ENCODE data around the gene RNF146. TPM values are rescaled to one million over a fixed set of nuclear protein-coding genes. Genes with fewer than 3 reads are reported as not detected.
A peak's percentile ranks its signal among the peaks of the same experiment; 100 is the strongest.

Gene RNF146
- total and polyA plus RNA-seq, 10 of the 15 experiments (the other 5 are each of a cell fraction or from before 2014, with no cell fraction given), result 9.3 to 33.0 (median 17.8) TPM

GRCh38 chr6:127266178-127266891, at the start of gene RNF146 (continued):
- TF ChIP-seq E2F8 (IDR thresholded peaks at IDR 0.05; ENCODE audit: low read depth, partially characterized antibody), result no peak
- TF ChIP-seq SREBF2 (IDR thresholded peaks at IDR 0.05; ENCODE audit: low read length), result no peak
- no peak for TF ChIP-seq CEBPB (IDR thresholded peaks at IDR 0.05; ENCODE audit: borderline replicate concordance in 1 of 2, low read depth in 2 of 2, low read length in 2 of 2)
- TF ChIP-seq ASH2L (IDR thresholded peaks at IDR 0.05; ENCODE audit: borderline replicate concordance, low read depth), result 0 out of 2 replicates have a peak, but pooled peaks have one; percentile 84
- TF ChIP-seq ZBED1 (IDR thresholded peaks at IDR 0.05; ENCODE audit: borderline replicate concordance), result no peak
- TF ChIP-seq RAD21 (IDR thresholded peaks at IDR 0.05; ENCODE audit: insufficient read depth, low read depth, low read length), result peak; percentile 46; the same call in 1 of the 2 replicates
- no peak for TF ChIP-seq MYB (IDR thresholded peaks at IDR 0.05; ENCODE audit: borderline replicate concordance, low read depth, low read length)
- no peak for TF ChIP-seq CHD1 (IDR thresholded peaks at IDR 0.05; ENCODE audit: low read depth, low read length)
- TF ChIP-seq ZNF622 (IDR thresholded peaks at IDR 0.05), result no peak
- no peak for TF ChIP-seq IRF5 (IDR thresholded peaks at IDR 0.05; ENCODE audit: borderline replicate concordance)
- TF ChIP-seq MXI1 (IDR thresholded peaks at IDR 0.05; ENCODE audit: low read depth, low read length), result peak; percentile 27; the same call in 1 of the 2 replicates
- 0 out of 2 replicates have a peak, but pooled peaks have one; percentile 66 for TF ChIP-seq RB1 (IDR thresholded peaks at IDR 0.05; ENCODE audit: borderline replicate concordance)
- no peak for TF ChIP-seq NR2F1 (conservative IDR thresholded peaks at IDR 0.05)
- TF ChIP-seq HCFC1 (IDR thresholded peaks at IDR 0.05; ENCODE audit: low read length), result no peak; the same call in 1 of the 2 replicates
- no peak for TF ChIP-seq BRCA1 (IDR thresholded peaks at IDR 0.05; ENCODE audit: low read depth, low read length)
- TF ChIP-seq ATF2 (IDR thresholded peaks at IDR 0.05; ENCODE audit: low read length), result no peak
- TF ChIP-seq RCOR1 (conservative IDR thresholded peaks at IDR 0.05; ENCODE audit: low read depth, low read length), result no peak
- TF ChIP-seq NR2C2 (IDR thresholded peaks at IDR 0.05; ENCODE audit: borderline replicate concordance, control insufficient read depth, insufficient read length, low read depth), result no peak
- TF ChIP-seq HSF1 (IDR thresholded peaks at IDR 0.05; ENCODE audit: low read depth, low read length), result no peak
- no peak for TF ChIP-seq DPF2 (IDR thresholded peaks at IDR 0.05)
- no peak for TF ChIP-seq SUPT20H (IDR thresholded peaks at IDR 0.05; ENCODE audit: borderline replicate concordance, control insufficient read depth, low read depth, low read length)
- no peak for TF ChIP-seq E2F4 (IDR thresholded peaks at IDR 0.05; ENCODE audit: low read depth, low read length)
- TF ChIP-seq WRNIP1 (IDR thresholded peaks at IDR 0.05; ENCODE audit: borderline replicate concordance, low read depth, low read length), result no peak
